HG02623 (cell line): Measurements from ENCODE around the gene PSPC1.

Experiments
- ATAC-seq: cut with Tn5 transposase; IDR thresholded peaks from one replicate; pipeline ENCODE4 v1.9.1; 2021; ENCODE audit warnings: moderate library complexity; ENCODE audit not compliant: unreplicated experiment

The PSPC1 gene

DNA sequence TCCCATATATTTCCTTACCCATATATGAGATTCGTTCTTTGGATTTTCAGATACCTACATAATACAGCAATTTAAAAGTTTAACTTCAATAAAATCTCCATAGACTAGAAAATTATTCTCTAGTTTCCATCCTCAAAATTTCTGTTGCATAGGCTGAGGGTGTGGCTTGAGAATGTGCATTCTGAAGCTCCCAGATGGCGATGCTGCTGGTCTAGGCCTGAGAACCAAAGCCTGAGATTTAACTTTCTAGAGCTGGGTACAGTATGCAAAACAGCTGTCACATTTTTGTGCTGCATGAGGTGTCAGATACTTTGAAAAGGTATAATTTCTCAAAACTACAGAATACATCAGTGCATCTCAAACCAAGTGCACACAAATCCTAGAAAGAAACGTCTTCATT, 106.6 kb downstream of the PSPC1 start:
- no peak for ATAC-seq

GRCh38 chr13:19674898-19675297, 107.8 kb downstream of the PSPC1 start:
- no peak for ATAC-seq

DNA sequence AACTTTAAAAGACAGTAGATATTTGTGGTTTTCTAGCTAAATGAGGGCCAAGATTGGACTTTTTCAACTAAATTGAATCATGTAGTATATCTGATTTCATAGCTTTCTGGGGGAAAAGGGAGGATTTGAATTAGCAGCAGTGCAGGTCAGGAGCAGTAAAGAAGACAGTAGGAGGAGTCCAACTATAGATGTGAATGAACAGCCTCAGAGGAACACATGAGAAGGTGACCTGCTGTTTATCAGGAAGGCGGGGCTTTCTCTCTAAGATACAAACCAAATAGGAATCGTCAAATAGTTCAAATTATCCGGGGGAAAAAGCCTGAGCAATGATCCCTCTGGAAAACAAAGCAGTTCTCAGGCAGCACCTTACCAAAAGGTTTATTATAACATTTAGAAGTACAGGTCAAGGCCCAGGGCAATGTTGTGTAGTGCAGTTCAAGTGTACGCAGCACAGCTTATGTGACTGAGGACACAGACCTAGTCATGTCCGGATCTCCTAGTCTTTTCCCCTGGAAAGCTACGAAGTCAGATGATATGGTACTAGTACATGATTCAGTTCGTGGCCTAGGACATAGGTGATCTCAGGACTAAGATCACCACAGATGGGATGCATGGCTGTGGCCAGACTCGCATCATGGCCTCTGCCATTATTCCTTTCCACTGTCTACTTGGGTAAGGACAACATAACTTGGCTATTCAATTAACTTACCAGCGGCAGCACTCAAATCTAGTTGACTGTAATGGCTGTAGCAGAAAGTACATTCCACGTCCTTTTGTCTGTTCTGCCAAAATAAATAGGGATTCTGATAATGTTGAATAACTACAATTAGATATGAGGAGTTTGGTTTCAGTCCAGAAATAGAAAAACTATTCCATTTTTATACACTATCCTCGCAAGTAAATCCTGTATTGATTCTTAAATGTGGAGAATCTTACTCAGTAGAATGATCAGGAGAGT, 109.0 kb downstream of the PSPC1 start:
- no peak for ATAC-seq

- no peak for ATAC-seq
These were observed 109.8 kb downstream of the PSPC1 start for GRCh38 chr13:19672990-19673389.

- ATAC-seq: no peak
These were observed 112.6 kb downstream of the PSPC1 start for GRCh38 chr13:19670147-19670546.

DNA sequence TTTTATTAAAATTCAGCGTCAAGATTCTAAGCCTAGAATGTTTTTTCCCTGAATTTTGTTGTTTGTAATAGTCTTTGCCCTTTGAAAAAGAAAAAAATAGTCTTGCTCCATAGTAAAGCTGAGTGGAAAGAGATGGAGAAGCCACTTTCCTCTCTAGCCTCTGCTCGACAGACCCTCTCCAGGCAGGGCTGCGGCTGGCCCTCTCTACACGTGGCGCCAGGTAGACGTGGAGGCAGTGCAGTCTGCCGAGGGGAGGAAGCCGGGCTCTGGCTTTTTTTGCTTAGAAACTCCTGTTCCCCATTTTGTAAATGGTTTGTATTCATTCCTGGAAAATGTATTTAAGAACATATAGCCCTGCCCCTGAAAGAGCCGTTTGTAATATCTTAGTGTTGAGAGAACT, 114.0 kb downstream of the PSPC1 start:
- ATAC-seq: no peak

GRCh38 chr13:19665427-19665859, 117.3 kb downstream of the PSPC1 start:
- ATAC-seq: no peak

DNA sequence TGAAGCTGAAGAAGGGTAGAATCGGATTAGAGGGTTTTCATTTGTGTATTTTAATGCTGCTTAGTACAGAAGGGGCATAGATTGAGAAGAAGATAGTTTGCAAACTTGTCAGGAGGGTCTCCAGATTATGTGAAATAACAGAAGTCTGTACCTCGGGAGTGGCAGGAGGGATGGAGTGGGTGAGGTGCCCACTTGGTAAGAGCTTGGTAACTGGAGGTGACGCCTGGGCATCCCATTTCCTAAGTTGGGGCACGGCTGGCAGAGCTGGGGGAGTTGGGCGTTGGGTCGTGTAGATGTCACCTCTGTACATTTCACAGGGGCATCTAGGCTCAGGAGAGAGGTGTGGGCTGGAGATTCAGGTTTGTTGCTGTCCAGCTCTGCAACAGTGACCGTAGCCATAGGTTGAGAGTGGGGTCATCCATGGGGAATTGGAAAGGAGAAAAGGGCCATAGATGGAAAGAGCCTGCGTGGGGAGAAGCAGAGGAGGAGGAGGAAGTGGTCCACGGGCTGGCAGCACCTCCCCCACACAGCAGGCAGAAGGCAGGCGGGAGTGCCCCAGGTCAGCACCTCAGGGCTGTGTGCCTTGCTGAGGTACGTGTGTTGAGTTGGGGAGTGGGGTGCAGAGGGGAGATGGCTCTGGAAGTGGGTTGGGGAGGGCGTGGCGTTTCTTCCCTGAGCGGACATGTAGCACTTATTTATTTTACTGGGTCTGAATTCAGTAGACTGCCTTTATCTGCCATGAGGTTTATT, 118.1 kb downstream of the PSPC1 start:
- ATAC-seq: no peak

DNA sequence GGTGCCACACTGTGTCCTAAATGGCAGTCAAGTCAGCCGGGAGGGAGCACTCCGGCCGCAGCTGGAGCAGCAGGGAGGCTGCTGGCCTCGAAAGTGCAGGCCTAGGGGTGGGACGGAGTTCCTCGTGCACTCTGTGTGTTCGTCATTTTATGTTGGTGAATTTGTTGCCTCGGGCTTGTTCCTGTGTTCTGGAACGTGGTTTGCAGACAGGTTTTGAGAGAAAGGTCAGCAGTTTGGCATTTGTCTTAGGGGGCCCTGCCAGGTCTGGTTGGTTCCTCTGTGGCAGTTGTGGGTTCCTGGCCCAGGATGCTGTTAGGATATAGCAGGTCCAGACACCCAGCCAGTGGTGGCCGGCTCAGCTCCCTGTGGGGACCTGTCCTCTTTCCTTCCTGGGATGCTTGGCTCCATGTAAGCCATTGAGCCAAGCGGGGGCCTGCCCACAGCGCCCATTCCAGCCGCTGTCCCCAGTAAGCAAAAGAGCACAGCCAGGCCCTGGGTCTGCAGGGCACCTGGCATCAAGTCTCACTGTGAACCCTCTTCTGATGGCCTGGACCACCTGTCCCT, 119.2 kb downstream of the PSPC1 start:
- ATAC-seq: no peak

DNA sequence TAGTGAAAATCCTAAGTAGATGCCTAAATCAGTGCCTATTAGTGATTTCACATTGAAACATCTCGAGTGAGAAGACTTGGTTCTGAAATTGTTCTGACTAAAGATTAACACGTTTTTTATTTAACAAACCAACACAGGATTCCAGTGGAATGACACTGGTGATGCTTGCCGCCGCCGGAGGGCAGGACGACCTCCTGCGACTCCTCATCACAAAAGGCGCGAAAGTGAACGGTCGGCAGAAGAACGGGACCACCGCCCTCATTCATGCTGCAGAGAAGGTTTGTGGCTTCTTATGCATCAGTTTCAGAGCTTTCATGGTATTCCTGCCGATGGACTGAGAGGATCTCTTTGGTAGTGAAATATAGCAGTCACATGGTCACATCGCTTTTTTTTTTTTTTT, 121.2 kb downstream of the PSPC1 start:
- ATAC-seq: no peak

GRCh38 chr13:19661126-19661525, 121.6 kb downstream of the PSPC1 start:
- ATAC-seq: no peak

DNA sequence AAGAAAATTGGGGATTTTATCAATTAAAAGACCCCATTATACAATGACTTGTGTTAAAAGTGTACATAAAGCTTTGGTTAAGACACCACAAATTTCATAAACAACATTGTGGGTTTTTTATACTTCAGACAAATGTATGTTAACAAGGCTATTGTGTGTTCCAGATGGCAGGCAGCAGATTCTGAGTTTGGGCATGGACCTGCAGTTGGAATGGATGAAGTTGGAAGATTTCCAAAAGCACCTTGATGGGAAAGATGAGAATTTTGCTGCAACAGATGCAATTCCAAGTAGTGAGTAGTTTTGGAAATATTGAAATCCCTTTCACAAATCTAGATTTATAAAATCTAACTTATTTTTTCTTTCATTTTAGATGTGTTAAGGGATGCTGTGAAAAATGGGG, 123.9 kb downstream of the PSPC1 start:
- ATAC-seq: no peak

GRCh38 chr13:19657872-19658591, 124.7 kb downstream of the PSPC1 start:
- no peak for ATAC-seq
